PC-3 (cell line): ENCODE data around the gene VDAC2. TPM values are rescaled to one million over a fixed set of nuclear protein-coding genes. Genes with fewer than 3 reads are reported as not detected.

Experiments
- ATAC-seq: fragments of 200-7000 bp; cut with Tn5 transposase; 2 replicates; pipeline ENCODE4 v1.9.1; 2020; ENCODE audit warnings: mild to moderate bottlenecking, moderate library complexity
- BruUV-seq: library from RNA; stranded (reverse); fragments of 400-500 nt; replicated peaks from 2 replicates; lab custom pipeline; 2021; lab: Mats Ljungman, UMichigan
- CTCF ChIA-PET: fragments of 300-600 bp; sonication (Branson Sonifier 250); formaldehyde crosslinking; loops from one replicate; lab custom pipeline; 2022; ENCODE audit warnings: antibody characterized with exemption; lab: Charles Lee
- POLR2A ChIA-PET: fragments of 300-600 bp; sonication (Branson Sonifier 250); formaldehyde crosslinking; loops from one replicate; lab custom pipeline; 2022; ENCODE audit warnings: antibody characterized with exemption; ENCODE audit not compliant: unreplicated experiment; lab: Charles Lee
- DNase-seq: peaks from one replicate; pipeline ENCODE4 v3.0.0-alpha.2; 2015
- H2AFZ ChIP-seq: fragments of 300-600 bp; sonication (generic); 2 replicates; pipeline ENCODE4 v1.6.0; 2016; ENCODE audit warnings: antibody characterized with exemption, low read length
- H3F3A ChIP-seq: fragments of 300-600 bp; sonication (generic); one replicate; pipeline ENCODE4 v1.6.0; 2017; ENCODE audit warnings: antibody characterized with exemption, low read length, control low read depth, mild to moderate bottlenecking; ENCODE audit not compliant: unreplicated experiment
- H3K27ac ChIP-seq: fragments of 300-600 bp; sonication (generic); 2 replicates; pipeline ENCODE4 v1.5.1; 2016; ENCODE audit warnings: mild to moderate bottlenecking, low read length
- H3K27me3 ChIP-seq: fragments of 300-600 bp; sonication (generic); 2 replicates; pipeline ENCODE4 v1.6.1; 2016; ENCODE audit warnings: low read length, mixed read lengths
- H3K36me3 ChIP-seq: fragments of 300-600 bp; sonication (generic); 2 replicates; pipeline ENCODE4 v1.6.1; 2016; ENCODE audit warnings: low read depth, mixed run types, low read length, mixed read lengths
- H3K4me1 ChIP-seq: fragments of 300-600 bp; sonication (generic); 2 replicates; pipeline ENCODE4 v1.5.1; 2016; ENCODE audit warnings: low read length; ENCODE audit not compliant: insufficient read depth
- H3K4me2 ChIP-seq: fragments of 300-600 bp; sonication (generic); 2 replicates; pipeline ENCODE4 v1.6.0; 2016; ENCODE audit warnings: low read length
- H3K4me3 ChIP-seq: fragments of 300-600 bp; sonication (generic); 2 replicates; pipeline ENCODE4 v1.5.1; 2016; ENCODE audit warnings: mild to moderate bottlenecking, low read length, mixed read lengths
- H3K79me2 ChIP-seq: fragments of 300-600 bp; sonication (generic); 2 replicates; pipeline ENCODE4 v1.6.1; 2017; ENCODE audit warnings: low read length, mixed read lengths
- H3K9ac ChIP-seq: fragments of 300-600 bp; sonication (generic); 2 replicates; pipeline ENCODE4 v1.6.0; 2016; ENCODE audit warnings: mild to moderate bottlenecking, low read length
- H3K9me2 ChIP-seq: fragments of 300-600 bp; sonication (generic); replicated peaks from 2 replicates; pipeline ENCODE4 v1.6.1; 2016; ENCODE audit warnings: mixed run types, low read length, mixed read lengths
- H3K9me3 ChIP-seq: fragments of 300-600 bp; sonication (generic); 2 replicates; pipeline ENCODE4 v1.6.1; 2016; ENCODE audit warnings: low read length, mixed read lengths
- H4K20me1 ChIP-seq: fragments of 300-600 bp; sonication (generic); 2 replicates; pipeline ENCODE4 v1.6.1; 2016; ENCODE audit warnings: low read length, mixed read lengths
- EZH2 ChIP-seq: fragments of 300-600 bp; sonication (generic); IDR thresholded peaks from one replicate; pipeline ENCODE4 v1.6.1; 2017; ENCODE audit warnings: antibody characterized with exemption, mild to moderate bottlenecking, low read length; ENCODE audit not compliant: unreplicated experiment
- EZH2phosphoT487 ChIP-seq: fragments of 300-600 bp; sonication (generic); IDR thresholded peaks from 2 replicates; pipeline ENCODE4 v1.6.1; 2018; ENCODE audit warnings: mild to moderate bottlenecking, antibody characterized with exemption, low read length, borderline replicate concordance
- intact Hi-C: fragments of 100-400 bp; cut with micrococcal nuclease; formaldehyde crosslinking; loops from 2 replicates; pipeline ENCODE4 v1.9.0; 2023
- total RNA-seq: library from RNA; depleted of rRNA; stranded (reverse); fragments of >200 nt; gene quantifications from 2 replicates; pipeline ENCODE4 v1.2.3, GENCODE V29; 2014
- TF ChIP-seq, protein P1 (sequence below): fragments of 300-600 bp; sonication (generic); conservative IDR thresholded peaks from 2 replicates; pipeline ENCODE4 v1.5.1; 2017; ENCODE audit warnings: antibody characterized with exemption, low read depth, mild to moderate bottlenecking, low read length

VDAC2 gene
- total RNA-seq, 1 experiment from 2014 or later, result 542 TPM

DNA sequence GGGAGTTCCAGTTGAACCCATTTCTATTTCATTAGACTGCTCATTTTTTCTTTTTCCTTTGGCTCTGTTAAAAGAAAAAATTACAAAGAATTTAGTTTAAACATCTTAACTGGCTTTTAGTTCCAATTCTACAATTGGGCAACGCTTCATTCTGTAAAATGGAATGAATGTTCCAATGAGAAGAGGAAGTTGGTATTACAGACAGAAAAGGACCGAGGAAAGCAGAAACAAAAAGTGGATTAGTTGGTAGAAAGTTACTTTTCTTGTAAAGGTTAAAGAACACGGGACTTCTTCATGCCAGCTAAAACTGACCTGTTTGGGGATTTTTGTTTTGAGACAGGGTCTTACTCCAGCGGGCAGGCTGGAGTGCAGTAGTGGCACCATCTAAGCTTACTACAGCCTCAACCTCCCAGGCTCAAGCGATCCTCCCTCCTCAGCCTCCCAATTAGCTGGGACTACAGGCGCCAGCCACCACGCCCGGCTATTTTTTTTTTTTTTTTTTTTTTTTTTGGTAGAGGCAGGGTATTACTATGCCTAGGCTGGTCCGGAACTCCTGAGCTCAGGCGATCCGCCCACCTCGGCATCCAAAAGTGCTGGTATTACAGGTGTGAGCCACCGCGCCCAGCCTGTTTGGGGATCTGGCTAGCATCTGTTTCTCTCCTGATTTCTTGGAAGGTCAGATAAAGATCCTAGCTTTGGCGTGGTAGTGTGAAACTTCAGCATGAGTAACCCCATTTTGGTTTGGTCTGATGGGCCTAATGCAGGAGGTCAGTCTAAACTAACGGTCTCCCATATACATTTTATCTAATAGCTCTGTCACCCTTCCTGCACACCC lies 1.3 kb upstream of the VDAC2 start:
- H3K27ac ChIP-seq, result peak overlapping the region; percentile 85
- H2AFZ ChIP-seq, result peak overlapping the region; percentile 85
- peak overlapping the region; percentile 72 for H3K4me3 ChIP-seq
- no peaks in the 10 kb centered on the region for H3F3A ChIP-seq
- H4K20me1 ChIP-seq, result peaks cover 30% of the 10 kb centered on the region
- peaks cover 46% of the 10 kb centered on the region for H3K4me1 ChIP-seq
- H3K27me3 ChIP-seq, result no peaks in the 10 kb centered on the region
- BruUV-seq, result no TSS peak
- H3K9me3 ChIP-seq, result no peaks in the 10 kb centered on the region
- H3K9ac ChIP-seq, result peak overlapping the region; percentile 89
- H3K79me2 ChIP-seq, result peaks cover 38% of the 10 kb centered on the region
- TF ChIP-seq, protein P1, sequence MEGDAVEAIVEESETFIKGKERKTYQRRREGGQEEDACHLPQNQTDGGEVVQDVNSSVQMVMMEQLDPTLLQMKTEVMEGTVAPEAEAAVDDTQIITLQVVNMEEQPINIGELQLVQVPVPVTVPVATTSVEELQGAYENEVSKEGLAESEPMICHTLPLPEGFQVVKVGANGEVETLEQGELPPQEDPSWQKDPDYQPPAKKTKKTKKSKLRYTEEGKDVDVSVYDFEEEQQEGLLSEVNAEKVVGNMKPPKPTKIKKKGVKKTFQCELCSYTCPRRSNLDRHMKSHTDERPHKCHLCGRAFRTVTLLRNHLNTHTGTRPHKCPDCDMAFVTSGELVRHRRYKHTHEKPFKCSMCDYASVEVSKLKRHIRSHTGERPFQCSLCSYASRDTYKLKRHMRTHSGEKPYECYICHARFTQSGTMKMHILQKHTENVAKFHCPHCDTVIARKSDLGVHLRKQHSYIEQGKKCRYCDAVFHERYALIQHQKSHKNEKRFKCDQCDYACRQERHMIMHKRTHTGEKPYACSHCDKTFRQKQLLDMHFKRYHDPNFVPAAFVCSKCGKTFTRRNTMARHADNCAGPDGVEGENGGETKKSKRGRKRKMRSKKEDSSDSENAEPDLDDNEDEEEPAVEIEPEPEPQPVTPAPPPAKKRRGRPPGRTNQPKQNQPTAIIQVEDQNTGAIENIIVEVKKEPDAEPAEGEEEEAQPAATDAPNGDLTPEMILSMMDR, result no peak
- TF ChIP-seq EZH2phosphoT487, result no peak
- no peak for TF ChIP-seq EZH2
- ATAC-seq (no peak), DNase-seq (no peak)
- ChIA-PET POLR2A (interaction anchor here (0.7 to 2.2 kb wide), 4 partner anchors 10 to 26 kb away, joined by 3 to 34 read pairs (median 4); partner anchors contain the start of gene COMTD1), CTCF (interaction anchor here (0.5 to 3.3 kb wide), 6 partner anchors 10 to 188 kb away, joined by 3 to 65 read pairs (median 3); partner anchors contain the start of gene COMTD1)
- no peaks in the 10 kb centered on the region for H3K9me2 ChIP-seq
- peaks cover 27% of the 10 kb centered on the region for H3K36me3 ChIP-seq
- intact Hi-C loops, result no loop called here
- peak overlapping the region; percentile 87 for H3K4me2 ChIP-seq

DNA sequence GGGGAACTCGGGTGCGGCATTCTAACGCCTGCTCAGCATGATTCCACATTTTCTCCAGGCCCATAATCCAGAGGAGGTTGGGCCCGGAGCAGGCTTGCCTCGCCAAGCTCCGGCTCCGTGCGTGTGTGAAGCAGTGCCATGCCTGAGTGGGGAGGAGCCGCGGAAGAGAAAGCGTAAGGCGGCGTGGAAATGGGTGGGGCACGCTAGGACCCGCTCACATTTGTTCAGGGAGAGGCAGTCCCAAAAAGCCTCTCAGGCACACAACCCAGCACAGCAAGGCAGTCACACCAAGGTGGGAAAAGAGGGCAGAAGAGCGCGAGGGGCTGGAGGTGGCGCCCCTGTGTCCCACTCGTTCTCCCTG lies 695 bp upstream of the VDAC2 start:
- intact Hi-C loops, result loop anchor here (1.0 kb wide), 4 partner anchors 15 to 99 kb away; partner anchors contain the start of gene SAMD8
- Histone ChIP-seq H3K27me3 (no peaks in the 10 kb centered on the region), H2AFZ (peak overlapping the region; percentile 85), H3K4me3 (peak overlapping the region; percentile 72), H3K9ac (peak overlapping the region; percentile 89), H3K9me2 (no peaks in the 10 kb centered on the region), H3K4me2 (peak overlapping the region; percentile 87), H3K9me3 (no peaks in the 10 kb centered on the region), H3K36me3 (peaks cover 33% of the 10 kb centered on the region), H3K79me2 (peaks cover 44% of the 10 kb centered on the region), H4K20me1 (peaks cover 34% of the 10 kb centered on the region), H3K4me1 (peaks cover 47% of the 10 kb centered on the region), H3F3A (no peaks in the 10 kb centered on the region), H3K27ac (peak overlapping the region; percentile 85)
- BruUV-seq, result TSS peak; percentile 95
- ChIA-PET POLR2A (interaction anchor here (0.7 to 2.2 kb wide), 4 partner anchors 11 to 26 kb away, joined by 3 to 34 read pairs (median 4); partner anchors contain the start of gene COMTD1), CTCF (interaction anchor here (0.5 to 3.3 kb wide), 5 partner anchors 20 to 188 kb away, joined by 3 to 65 read pairs (median 3); partner anchors contain the start of gene COMTD1)
- ATAC-seq (peak; percentile 69), DNase-seq (peak; percentile 80)
- TF ChIP-seq EZH2, result no peak
- TF ChIP-seq EZH2phosphoT487, result no peak
- TF ChIP-seq, protein P1, result no peak
